NB4 (cell line): Measurements from ENCODE around the gene CCL2.

Experiments
- POLR2A ChIP-seq: IDR thresholded peaks from 2 replicates; pipeline ENCODE4 v1.6.1; 2011; ENCODE audit warnings: mild to moderate bottlenecking; ENCODE audit not compliant: insufficient read length; ENCODE audit errors: extremely low read depth
- TF ChIP-seq, protein P1 (sequence below): IDR thresholded peaks from one replicate; pipeline ENCODE4 v1.5.1; 2012; ENCODE audit warnings: low read depth, low read length
- TF ChIP-seq, protein P2 (sequence below): IDR thresholded peaks from 2 replicates; pipeline ENCODE4 v1.6.1; 2011; ENCODE audit warnings: low read depth, low read length

DNA sequence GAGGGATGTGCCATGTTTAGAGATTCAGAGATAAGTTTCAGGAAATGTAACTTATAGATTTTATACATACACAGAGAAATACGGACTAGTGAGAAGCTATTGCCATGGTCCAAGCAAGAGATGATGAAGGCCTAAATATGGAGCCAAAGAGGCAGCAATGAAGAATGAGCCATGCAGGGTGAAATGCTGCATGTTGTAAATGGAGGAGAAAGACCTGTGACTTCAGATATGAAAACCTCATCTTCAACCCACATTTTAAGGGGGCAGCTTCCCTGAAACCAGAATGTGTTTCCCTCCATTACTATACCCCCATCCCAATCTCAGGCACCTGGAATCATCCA lies 2.9 kb downstream of the CCL2 start:
- TF ChIP-seq, protein P1, sequence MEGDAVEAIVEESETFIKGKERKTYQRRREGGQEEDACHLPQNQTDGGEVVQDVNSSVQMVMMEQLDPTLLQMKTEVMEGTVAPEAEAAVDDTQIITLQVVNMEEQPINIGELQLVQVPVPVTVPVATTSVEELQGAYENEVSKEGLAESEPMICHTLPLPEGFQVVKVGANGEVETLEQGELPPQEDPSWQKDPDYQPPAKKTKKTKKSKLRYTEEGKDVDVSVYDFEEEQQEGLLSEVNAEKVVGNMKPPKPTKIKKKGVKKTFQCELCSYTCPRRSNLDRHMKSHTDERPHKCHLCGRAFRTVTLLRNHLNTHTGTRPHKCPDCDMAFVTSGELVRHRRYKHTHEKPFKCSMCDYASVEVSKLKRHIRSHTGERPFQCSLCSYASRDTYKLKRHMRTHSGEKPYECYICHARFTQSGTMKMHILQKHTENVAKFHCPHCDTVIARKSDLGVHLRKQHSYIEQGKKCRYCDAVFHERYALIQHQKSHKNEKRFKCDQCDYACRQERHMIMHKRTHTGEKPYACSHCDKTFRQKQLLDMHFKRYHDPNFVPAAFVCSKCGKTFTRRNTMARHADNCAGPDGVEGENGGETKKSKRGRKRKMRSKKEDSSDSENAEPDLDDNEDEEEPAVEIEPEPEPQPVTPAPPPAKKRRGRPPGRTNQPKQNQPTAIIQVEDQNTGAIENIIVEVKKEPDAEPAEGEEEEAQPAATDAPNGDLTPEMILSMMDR: no peak
- no peak for TF ChIP-seq POLR2A
- TF ChIP-seq, protein P2, sequence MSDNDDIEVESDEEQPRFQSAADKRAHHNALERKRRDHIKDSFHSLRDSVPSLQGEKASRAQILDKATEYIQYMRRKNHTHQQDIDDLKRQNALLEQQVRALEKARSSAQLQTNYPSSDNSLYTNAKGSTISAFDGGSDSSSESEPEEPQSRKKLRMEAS: no peak
